Natural killer cell (primary cell): ENCODE data around the gene SEMA6B. TPM values are rescaled to one million over a fixed set of nuclear protein-coding genes. Genes with fewer than 3 reads are reported as not detected.
A peak's percentile ranks its signal among the peaks of the same experiment; 100 is the strongest.

ENCODE experiments used
- ATAC-seq, 3 donors: fragments of 150-1000 bp in 2 of 3; fragments of 200-7000 bp in 1 of 3; cut with Tn5 transposase; 1 replicate in 1 of 3; 2 replicates in 2 of 3; pipeline ENCODE4 v1.10.0; 2021; ENCODE audit warnings: mild to moderate bottlenecking in 2 of 3, moderate library complexity in 2 of 3
- DNase-seq, 2 donors: peaks; one replicate each; pipeline versions ENCODE4 v3.0.0 to v3.0.0-alpha.2; 2013 to 2021; ENCODE audit warnings: mixed read lengths in 1 of 2
- H3K27ac ChIP-seq: one replicate; pipeline ENCODE4 v1.5.1; 2013; ENCODE audit warnings: mild to moderate bottlenecking, low read length
- H3K27me3 ChIP-seq: one replicate; pipeline ENCODE4 v1.6.1; 2013; ENCODE audit warnings: low read length; ENCODE audit not compliant: control insufficient read depth, insufficient read depth
- H3K36me3 ChIP-seq: one replicate; pipeline ENCODE4 v1.6.1; 2013; ENCODE audit warnings: low read length; ENCODE audit not compliant: control insufficient read depth, insufficient read depth
- H3K4me1 ChIP-seq: one replicate; pipeline ENCODE4 v1.6.1; 2013; ENCODE audit warnings: low read length; ENCODE audit not compliant: control insufficient read depth, insufficient read depth
- H3K4me3 ChIP-seq: one replicate; pipeline ENCODE4 v1.5.1; 2013; ENCODE audit warnings: low read length
- H3K9me3 ChIP-seq: one replicate; pipeline ENCODE4 v1.6.1; 2013; ENCODE audit warnings: low read length; ENCODE audit not compliant: control insufficient read depth, insufficient read depth
- H3K27ac Mint-ChIP-seq, 2 donors: one replicate each; pipeline ENCODE4 v1.8.0; 2022; ENCODE audit warnings: mild to moderate bottlenecking in 2 of 2, mixed read lengths in 2 of 2, moderate library complexity in 1 of 2
- H3K27me3 Mint-ChIP-seq, 2 donors: one replicate each; pipeline ENCODE4 v1.8.0; 2022; ENCODE audit warnings: low read depth in 2 of 2, mixed read lengths in 2 of 2
- H3K36me3 Mint-ChIP-seq: one replicate; pipeline ENCODE4 v1.8.0; 2022; ENCODE audit warnings: mixed read lengths
- H3K4me1 Mint-ChIP-seq, 2 donors: one replicate each; pipeline ENCODE4 v1.8.0; 2022; ENCODE audit warnings: mixed read lengths in 2 of 2
- H3K4me3 Mint-ChIP-seq: one replicate; pipeline ENCODE4 v1.8.0; 2022; ENCODE audit warnings: mild to moderate bottlenecking, moderate library complexity, mixed read lengths
- H3K9me3 Mint-ChIP-seq, 2 donors: one replicate each; pipeline ENCODE4 v1.8.0; 2022; ENCODE audit warnings: mixed read lengths in 2 of 2
- CTCF ChIP-seq: fragments of 200-600 bp; IDR thresholded peaks from one replicate; pipeline ENCODE4 v1.8.0; 2022; ENCODE audit warnings: antibody characterized with exemption
- WGBS: methylation state at CpG from one replicate; pipeline ENCODE4 v1.1.7; 2013; ENCODE audit warnings: missing lambda C conversion rate; ENCODE audit not compliant: insufficient coverage; 5-methylcytosine and 5-hydroxymethylcytosine counted together
- intact Hi-C: fragments of 100-400 bp; cut with micrococcal nuclease; formaldehyde crosslinking; loops from one replicate; pipeline ENCODE4 v1.14.2; 2022
- total RNA-seq, 4 donors: library from RNA; stranded (reverse); fragments of 120-200 nt in 1 of 4; gene quantifications; one replicate each; pipeline versions ENCODE4 v1.2.3 to v1.2.4, GENCODE V29; 2013 to 2022

SEMA6B gene
- total RNA-seq, 3 donors from 2014 or later (not counting 1 experiment from before 2014, with no cell fraction given) = 0.50 to 5.4 TPM; not detected in 1

DNA sequence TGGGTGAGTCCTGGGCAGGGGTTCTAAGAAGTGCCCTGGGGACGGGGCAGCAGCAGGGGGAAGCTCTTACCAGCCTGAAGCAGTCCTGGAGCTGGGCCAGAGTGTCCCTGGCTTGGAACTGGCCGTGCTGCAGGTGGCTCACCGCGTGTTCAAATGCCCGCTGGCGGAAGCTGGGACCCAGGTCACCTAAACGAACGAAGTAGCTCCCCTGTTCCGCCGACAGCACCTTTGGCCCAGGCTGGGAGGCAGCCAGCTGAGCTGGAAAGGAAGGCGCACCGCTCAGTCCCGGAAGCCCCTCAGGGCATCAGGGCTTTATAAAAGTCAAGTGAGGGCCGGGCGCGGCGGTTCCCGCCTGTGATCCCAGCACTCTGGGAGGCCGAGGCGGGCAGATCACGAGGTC lies 50.8 kb downstream of the SEMA6B start:
- Mint-ChIP-seq H3K4me1 (peaks cover 6 to 12% of the 10 kb centered on the region in 2 donors), H3K4me3 (no peak overlapping the region), H3K27me3 (no peaks in the 10 kb centered on the region), H3K9me3 (no peaks in the 10 kb centered on the region), H3K27ac (no peak overlapping the region), H3K36me3 (no peaks in the 10 kb centered on the region)
- intact Hi-C loops = no loop called here
- H3K27ac ChIP-seq = no peak overlapping the region
- TF ChIP-seq CTCF = no peak
- DNase-seq (no peak), ATAC-seq (no peak)
- WGBS = 98% methylated on average over 18 of the region's 21 CpGs
- no peak overlapping the region for H3K4me3 ChIP-seq
- no peaks in the 10 kb centered on the region for H3K4me1 ChIP-seq
- no peaks in the 10 kb centered on the region for H3K36me3 ChIP-seq
- H3K27me3 ChIP-seq = no peaks in the 10 kb centered on the region
- H3K9me3 ChIP-seq = no peaks in the 10 kb centered on the region

- intact Hi-C loops = no loop called here
- H3K27ac ChIP-seq = no peak overlapping the region
Measured at GRCh38 chr19:4507804-4508203, 51.7 kb downstream of the SEMA6B start.

GRCh38 chr19:4507150-4507452 lies 52.4 kb downstream of the SEMA6B start:
- Mint-ChIP-seq H3K27me3 (no peaks in the 10 kb centered on the region), H3K9me3 (no peaks in the 10 kb centered on the region), H3K27ac (no peak overlapping the region), H3K4me1 (peaks cover 6 to 12% of the 10 kb centered on the region in 2 donors), H3K4me3 (no peak overlapping the region), H3K36me3 (no peaks in the 10 kb centered on the region)
- Histone ChIP-seq H3K4me3 (no peak overlapping the region), H3K27me3 (no peaks in the 10 kb centered on the region), H3K27ac (no peak overlapping the region), H3K36me3 (peaks cover 2% of the 10 kb centered on the region), H3K9me3 (no peaks in the 10 kb centered on the region), H3K4me1 (no peaks in the 10 kb centered on the region)
- no peak for ATAC-seq
- DNase-seq = no peak
- no peak for TF ChIP-seq CTCF
- 98% methylated on average over 12 of the region's 12 CpGs for WGBS
- intact Hi-C loops = no loop called here

More at GRCh38 chr19:4507804-4508203, 51.7 kb downstream of the SEMA6B start:
- Mint-ChIP-seq H3K4me3 (no peak overlapping the region), H3K27ac (no peak overlapping the region), H3K4me1 (peaks cover 6 to 12% of the 10 kb centered on the region in 2 donors), H3K27me3 (no peaks in the 10 kb centered on the region), H3K9me3 (no peaks in the 10 kb centered on the region), H3K36me3 (no peaks in the 10 kb centered on the region)
- Histone ChIP-seq H3K9me3 (no peaks in the 10 kb centered on the region), H3K27me3 (no peaks in the 10 kb centered on the region), H3K36me3 (no peaks in the 10 kb centered on the region), H3K4me3 (no peak overlapping the region), H3K4me1 (no peaks in the 10 kb centered on the region)
- TF ChIP-seq CTCF = no peak
- WGBS = 94% methylated on average over 17 of the region's 17 CpGs
- no peak for ATAC-seq
- no peak for DNase-seq

DNA sequence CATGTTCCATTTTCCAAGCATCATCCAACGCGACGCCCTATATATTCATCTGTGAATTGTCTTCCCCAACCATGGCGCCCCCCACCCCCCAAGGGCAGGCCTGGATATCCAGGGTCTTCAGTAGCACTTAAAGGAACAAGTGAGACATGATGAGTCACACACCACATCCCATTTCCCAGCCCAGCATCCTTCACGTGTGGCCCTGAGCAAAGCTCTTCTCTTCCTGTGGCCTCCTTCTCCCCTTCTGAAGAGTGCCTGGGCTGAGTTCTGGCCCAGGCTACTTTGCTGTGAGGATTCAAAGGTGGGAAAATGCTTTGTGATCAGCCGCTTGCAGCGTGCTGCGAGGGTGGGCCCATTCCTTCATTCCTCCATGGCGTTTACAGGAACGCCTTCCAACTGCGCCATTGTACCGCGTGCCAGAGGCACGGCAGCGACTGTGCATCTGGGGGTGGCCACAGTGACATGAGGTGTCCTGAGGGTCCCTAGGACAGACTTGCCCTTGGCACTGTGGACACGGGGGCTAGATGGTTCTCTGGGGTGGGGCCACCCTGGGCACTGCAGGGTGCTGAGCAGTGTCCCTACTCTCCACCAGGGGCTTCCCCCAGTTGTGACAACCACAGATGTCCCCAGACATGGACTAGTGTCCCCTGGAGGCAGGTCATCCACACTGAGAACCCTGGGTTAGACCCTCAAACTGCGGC lies 52.9 kb downstream of the SEMA6B start:
- H3K4me3 ChIP-seq = no peak overlapping the region
- intact Hi-C loops = no loop called here
- no peak for TF ChIP-seq CTCF
- peaks cover 2% of the 10 kb centered on the region for H3K36me3 ChIP-seq
- H3K27me3 ChIP-seq = no peaks in the 10 kb centered on the region
- DNase-seq = no peak
- ATAC-seq = no peak
- Mint-ChIP-seq H3K4me3 (no peak overlapping the region), H3K4me1 (peaks cover 6 to 12% of the 10 kb centered on the region in 2 donors), H3K36me3 (no peaks in the 10 kb centered on the region), H3K27ac (peak overlapping the region in 1 of 2 donors; percentile 50), H3K9me3 (no peaks in the 10 kb centered on the region), H3K27me3 (no peaks in the 10 kb centered on the region)
- H3K9me3 ChIP-seq = no peaks in the 10 kb centered on the region
- no peak overlapping the region for H3K27ac ChIP-seq
- WGBS = 90% methylated on average over 17 of the region's 17 CpGs
- no peaks in the 10 kb centered on the region for H3K4me1 ChIP-seq
